Coronary artery (tissue), 2 donors: ENCODE results near the gene NSUN4.

Experiments used
- DNase-seq: peaks from one replicate; pipeline ENCODE4 v3.0.0-alpha.2; 2017; ENCODE audit warnings: low spot score
- H3K27ac ChIP-seq, 2 donors: fragments of 200-600 bp; sonication (generic); one replicate each; pipeline ENCODE4 v1.5.1; 2016 to 2019
- H3K4me3 ChIP-seq: fragments of 200-600 bp; sonication (generic); 2 replicates; pipeline ENCODE4 v1.5.1; 2016; ENCODE audit warnings: mild to moderate bottlenecking, moderate library complexity
- CTCF ChIP-seq: fragments of 200-600 bp; sonication (generic); IDR thresholded peaks from one replicate; pipeline ENCODE4 v1.5.1; 2019; ENCODE audit warnings: antibody characterized with exemption

NSUN4 gene

GRCh38 chr1:46399307-46399706 lies 58.7 kb downstream of the NSUN4 start:
- DNase-seq: no peak
- Histone ChIP-seq H3K27ac (no peak overlapping the region), H3K4me3 (no peak overlapping the region)
- no peak for TF ChIP-seq CTCF

- TF ChIP-seq CTCF: no peak
- Histone ChIP-seq H3K27ac (no peak overlapping the region), H3K4me3 (no peak overlapping the region)
- DNase-seq: no peak
These were observed 59.8 kb downstream of the NSUN4 start for GRCh38 chr1:46400421-46400820.

- DNase-seq: no peak
- no peak overlapping the region for H3K4me3 ChIP-seq
- H3K27ac ChIP-seq: no peak overlapping the region
- TF ChIP-seq CTCF: no peak
These were observed 60.7 kb downstream of the NSUN4 start for GRCh38 chr1:46401154-46401913.

GRCh38 chr1:46401964-46402626 lies 61.5 kb downstream of the NSUN4 start:
- DNase-seq: no peak
- peak overlapping the region; percentile 24 for H3K4me3 ChIP-seq
- TF ChIP-seq CTCF: no peak
- H3K27ac ChIP-seq: no peak overlapping the region

- Histone ChIP-seq H3K4me3 (no peak overlapping the region), H3K27ac (no peak overlapping the region)
- no peak for DNase-seq
- TF ChIP-seq CTCF: no peak
These were observed 63.3 kb downstream of the NSUN4 start for GRCh38 chr1:46403916-46404315.

GRCh38 chr1:46404482-46405196 lies 64.0 kb downstream of the NSUN4 start:
- TF ChIP-seq CTCF: no peak
- H3K27ac ChIP-seq: no peak overlapping the region
- no peak for DNase-seq
- H3K4me3 ChIP-seq: no peak overlapping the region
